Ovary (tissue), 3 donors: Measurements from ENCODE around the gene PSMD5.

ENCODE experiments used
- CTCF ChIP-seq, 3 donors: fragments of 450-650 bp in 2 of 3; fragments of 200-600 bp in 1 of 3; IDR thresholded peaks; one replicate each; pipeline versions ENCODE4 v1.5.1 to v1.8.0; 2016 to 2022; ENCODE audit warnings: antibody characterized with exemption in 3 of 3, mild to moderate bottlenecking in 1 of 3
- EP300 ChIP-seq: sonication (generic); formaldehyde crosslinking; IDR thresholded peaks from one replicate; pipeline ENCODE4 v1.6.1; 2017; ENCODE audit warnings: antibody characterized with exemption
- POLR2A ChIP-seq: fragments of 450-650 bp; IDR thresholded peaks from one replicate; pipeline ENCODE4 v1.6.1; 2017; ENCODE audit warnings: antibody characterized with exemption, mild to moderate bottlenecking, moderate library complexity
- donor health status: DM: no; HTN: no; CAD: no.

DNA sequence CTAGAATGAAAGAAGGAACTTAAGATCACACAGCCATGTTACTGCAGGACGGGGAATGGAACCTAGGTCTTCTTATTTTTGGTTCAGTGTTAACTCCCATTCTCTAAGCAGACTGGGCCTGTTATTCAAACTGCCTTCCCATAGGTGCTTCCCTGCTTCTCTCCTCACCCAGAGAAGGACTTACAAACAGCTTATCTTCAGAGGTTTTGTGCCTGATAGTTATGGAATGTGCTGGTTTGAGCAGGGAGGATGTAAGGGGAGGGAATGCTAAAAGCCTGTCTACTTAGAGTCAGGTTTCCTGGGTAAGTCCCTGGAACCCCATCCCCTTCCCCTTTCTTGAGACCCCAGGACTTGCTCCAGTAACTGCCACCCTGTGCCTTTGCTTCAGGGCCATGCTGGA is 4.2 kb upstream of the PSMD5 start:
- no peak for TF ChIP-seq CTCF (IDR thresholded peaks at IDR 0.05)
- TF ChIP-seq POLR2A = no peak
- no peak for TF ChIP-seq EP300
